Upper lobe of left lung (tissue), 4 donors: ENCODE measurements around the gene STUB1.

Experiments used
- CTCF ChIP-seq, 6 experiments: fragments of 450-650 bp in 4 of 6; fragments of 200-600 bp in 2 of 6; sonication (generic) in 2 of 6; IDR thresholded peaks; one replicate each; pipeline ENCODE4 v1.5.1; 2016 to 2019; ENCODE audit warnings: antibody characterized with exemption in 6 of 6
- EP300 ChIP-seq, 4 donors: sonication (generic); formaldehyde crosslinking; IDR thresholded peaks; one replicate each; pipeline ENCODE4 v1.5.1; 2017; ENCODE audit warnings: antibody characterized with exemption in 4 of 4, control low read depth in 2 of 4
- POLR2A ChIP-seq, 4 donors: fragments of 450-650 bp; IDR thresholded peaks; one replicate each; pipeline ENCODE4 v1.5.1; 2016 to 2017; ENCODE audit warnings: antibody characterized with exemption in 4 of 4, mild to moderate bottlenecking in 2 of 4
- POLR2AphosphoS5 ChIP-seq, 2 donors: sonication (generic); formaldehyde crosslinking; IDR thresholded peaks; one replicate each; pipeline ENCODE4 v1.5.1; 2017; ENCODE audit warnings: antibody characterized with exemption in 2 of 2

- TF ChIP-seq CTCF (IDR thresholded peaks at IDR 0.05) (no peak), POLR2AphosphoS5 (IDR thresholded peaks at IDR 0.05) (no peak), POLR2A (IDR thresholded peaks at IDR 0.05) (no peak), EP300 (IDR thresholded peaks at IDR 0.05) (no peak)
Observed at GRCh38 chr16:640614-641013, 39.6 kb upstream of the STUB1 start.
